Testis (tissue), 2 donors: ENCODE data around the gene ZBTB46.

ENCODE experiments used
- CTCF ChIP-seq, 3 experiments: fragments of 450-650 bp in 2 of 3; fragments of 200-600 bp in 1 of 3; sonication (generic) in 1 of 3; IDR thresholded peaks; one replicate each; pipeline ENCODE4 v1.5.1; 2016 to 2019; ENCODE audit warnings: antibody characterized with exemption in 3 of 3, mild to moderate bottlenecking in 2 of 3, moderate library complexity in 1 of 3
- POLR2A ChIP-seq: fragments of 450-650 bp; IDR thresholded peaks from one replicate; pipeline ENCODE4 v1.6.1; 2017; ENCODE audit warnings: antibody characterized with exemption, mild to moderate bottlenecking, moderate library complexity

- TF ChIP-seq CTCF (IDR thresholded peaks at IDR 0.05): no peak
- TF ChIP-seq POLR2A: no peak
Observed at GRCh38 chr20:63789836-63790571, 41.1 kb downstream of the ZBTB46 start.
